Measurements from ENCODE around the gene FAM98A. TPM values are rescaled to one million over a fixed set of nuclear protein-coding genes. Genes with fewer than 3 reads are reported as not detected.

FAM98A gene
- total RNA-seq, 1 donor from 2014 or later, result 19.3 TPM

- Histone ChIP-seq H3K4me3 (ENCODE audit: low read length in 3 of 3) (no peak overlapping the region), H3K36me3 (ENCODE audit: control insufficient read depth in 3 of 3, insufficient read depth in 3 of 3, low read length in 3 of 3) (peaks cover 0 to 3% (median 2%) of the 10 kb centered on the region in 3 donors), H3K9ac (ENCODE audit: low read depth in 1 of 3, low read length in 3 of 3) (no peak overlapping the region), H3K27ac (ENCODE audit: low read depth, low read length) (no peak overlapping the region), H3K4me1 (ENCODE audit: control insufficient read depth in 3 of 3, insufficient read depth in 3 of 3, low read length in 3 of 3) (no peaks in the 10 kb centered on the region), H3K27me3 (ENCODE audit: control insufficient read depth in 3 of 3, insufficient read depth in 3 of 3, low read length in 3 of 3) (no peaks in the 10 kb centered on the region), H3K9me3 (ENCODE audit: control insufficient read depth in 3 of 3, low read length in 3 of 3) (no peaks in the 10 kb centered on the region)
Observed at GRCh38 chr2:33579227-33579626, 19.9 kb downstream of the FAM98A start.

- no peaks in the 10 kb centered on the region for H3K4me1 ChIP-seq (ENCODE audit: control insufficient read depth in 3 of 3, insufficient read depth in 3 of 3, low read length in 3 of 3)
- no peak overlapping the region for H3K9ac ChIP-seq (ENCODE audit: low read depth in 1 of 3, low read length in 3 of 3)
- no peak overlapping the region for H3K4me3 ChIP-seq (ENCODE audit: low read length in 3 of 3)
- H3K27ac ChIP-seq (ENCODE audit: low read depth, low read length), result no peak overlapping the region
- no peaks in the 10 kb centered on the region for H3K9me3 ChIP-seq (ENCODE audit: control insufficient read depth in 3 of 3, low read length in 3 of 3)
- H3K36me3 ChIP-seq (ENCODE audit: control insufficient read depth in 3 of 3, insufficient read depth in 3 of 3, low read length in 3 of 3), result no peaks in the 10 kb centered on the region
- H3K27me3 ChIP-seq (ENCODE audit: control insufficient read depth in 3 of 3, insufficient read depth in 3 of 3, low read length in 3 of 3), result no peaks in the 10 kb centered on the region
Observed at GRCh38 chr2:33577668-33578067, 21.4 kb downstream of the FAM98A start.

GRCh38 chr2:33577084-33577483 is 22.0 kb downstream of the FAM98A start:
- H3K36me3 ChIP-seq (ENCODE audit: control insufficient read depth in 3 of 3, insufficient read depth in 3 of 3, low read length in 3 of 3), result no peaks in the 10 kb centered on the region
- no peaks in the 10 kb centered on the region for H3K27me3 ChIP-seq (ENCODE audit: control insufficient read depth in 3 of 3, insufficient read depth in 3 of 3, low read length in 3 of 3)
- no peak overlapping the region for H3K9ac ChIP-seq (ENCODE audit: low read depth in 1 of 3, low read length in 3 of 3)
- H3K9me3 ChIP-seq (ENCODE audit: control insufficient read depth in 3 of 3, low read length in 3 of 3), result no peaks in the 10 kb centered on the region
- H3K4me3 ChIP-seq (ENCODE audit: low read length in 3 of 3), result no peak overlapping the region
- no peaks in the 10 kb centered on the region for H3K4me1 ChIP-seq (ENCODE audit: control insufficient read depth in 3 of 3, insufficient read depth in 3 of 3, low read length in 3 of 3)
- no peak overlapping the region for H3K27ac ChIP-seq (ENCODE audit: low read depth, low read length)

GRCh38 chr2:33573657-33574056 is 25.4 kb downstream of the FAM98A start:
- Histone ChIP-seq H3K36me3 (ENCODE audit: control insufficient read depth in 3 of 3, insufficient read depth in 3 of 3, low read length in 3 of 3) (no peaks in the 10 kb centered on the region), H3K9ac (ENCODE audit: low read depth in 1 of 3, low read length in 3 of 3) (no peak overlapping the region), H3K4me1 (ENCODE audit: control insufficient read depth in 3 of 3, insufficient read depth in 3 of 3, low read length in 3 of 3) (no peaks in the 10 kb centered on the region), H3K4me3 (ENCODE audit: low read length in 3 of 3) (no peak overlapping the region), H3K9me3 (ENCODE audit: control insufficient read depth in 3 of 3, low read length in 3 of 3) (no peaks in the 10 kb centered on the region), H3K27ac (ENCODE audit: low read depth, low read length) (no peak overlapping the region), H3K27me3 (ENCODE audit: control insufficient read depth in 3 of 3, insufficient read depth in 3 of 3, low read length in 3 of 3) (no peaks in the 10 kb centered on the region)

- Histone ChIP-seq H3K4me1 (ENCODE audit: control insufficient read depth in 3 of 3, insufficient read depth in 3 of 3, low read length in 3 of 3) (no peaks in the 10 kb centered on the region), H3K9ac (ENCODE audit: low read depth in 1 of 3, low read length in 3 of 3) (no peak overlapping the region), H3K4me3 (ENCODE audit: low read length in 3 of 3) (no peak overlapping the region), H3K27me3 (ENCODE audit: control insufficient read depth in 3 of 3, insufficient read depth in 3 of 3, low read length in 3 of 3) (no peaks in the 10 kb centered on the region), H3K27ac (ENCODE audit: low read depth, low read length) (no peak overlapping the region), H3K36me3 (ENCODE audit: control insufficient read depth in 3 of 3, insufficient read depth in 3 of 3, low read length in 3 of 3) (no peaks in the 10 kb centered on the region), H3K9me3 (ENCODE audit: control insufficient read depth in 3 of 3, low read length in 3 of 3) (no peaks in the 10 kb centered on the region)
Observed at GRCh38 chr2:33570681-33571080, 28.4 kb downstream of the FAM98A start.

- Histone ChIP-seq H3K27ac (ENCODE audit: low read depth, low read length) (no peak overlapping the region), H3K9ac (ENCODE audit: low read depth in 1 of 3, low read length in 3 of 3) (no peak overlapping the region), H3K27me3 (ENCODE audit: control insufficient read depth in 3 of 3, insufficient read depth in 3 of 3, low read length in 3 of 3) (no peaks in the 10 kb centered on the region), H3K9me3 (ENCODE audit: control insufficient read depth in 3 of 3, low read length in 3 of 3) (no peaks in the 10 kb centered on the region), H3K4me1 (ENCODE audit: control insufficient read depth in 3 of 3, insufficient read depth in 3 of 3, low read length in 3 of 3) (peaks cover 13 to 30% (median 13%) of the 10 kb centered on the region in 3 donors), H3K4me3 (ENCODE audit: low read length in 3 of 3) (no peak overlapping the region), H3K36me3 (ENCODE audit: control insufficient read depth in 3 of 3, insufficient read depth in 3 of 3, low read length in 3 of 3) (peaks cover 11 to 26% (median 14%) of the 10 kb centered on the region in 3 donors)
Observed at GRCh38 chr2:33561872-33562271, 37.2 kb downstream of the FAM98A start.

GRCh38 chr2:33560017-33560416 is 39.1 kb downstream of the FAM98A start:
- Histone ChIP-seq H3K4me1 (ENCODE audit: control insufficient read depth in 3 of 3, insufficient read depth in 3 of 3, low read length in 3 of 3) (peaks cover 13 to 30% (median 13%) of the 10 kb centered on the region in 3 donors), H3K9me3 (ENCODE audit: control insufficient read depth in 3 of 3, low read length in 3 of 3) (no peaks in the 10 kb centered on the region), H3K27ac (ENCODE audit: low read depth, low read length) (peak overlapping the region; percentile 45), H3K27me3 (ENCODE audit: control insufficient read depth in 3 of 3, insufficient read depth in 3 of 3, low read length in 3 of 3) (no peaks in the 10 kb centered on the region), H3K36me3 (ENCODE audit: control insufficient read depth in 3 of 3, insufficient read depth in 3 of 3, low read length in 3 of 3) (peaks cover 11 to 27% (median 14%) of the 10 kb centered on the region in 3 donors), H3K4me3 (ENCODE audit: low read length in 3 of 3) (no peak overlapping the region), H3K9ac (ENCODE audit: low read depth in 1 of 3, low read length in 3 of 3) (no peak overlapping the region)

GRCh38 chr2:33559328-33559727 is 39.8 kb downstream of the FAM98A start:
- Histone ChIP-seq H3K9ac (ENCODE audit: low read depth in 1 of 3, low read length in 3 of 3) (no peak overlapping the region), H3K4me1 (ENCODE audit: control insufficient read depth in 3 of 3, insufficient read depth in 3 of 3, low read length in 3 of 3) (peaks cover 13 to 30% (median 13%) of the 10 kb centered on the region in 3 donors), H3K27ac (ENCODE audit: low read depth, low read length) (peak overlapping the region; percentile 34), H3K4me3 (ENCODE audit: low read length in 3 of 3) (no peak overlapping the region), H3K36me3 (ENCODE audit: control insufficient read depth in 3 of 3, insufficient read depth in 3 of 3, low read length in 3 of 3) (peaks cover 11 to 30% (median 14%) of the 10 kb centered on the region in 3 donors), H3K9me3 (ENCODE audit: control insufficient read depth in 3 of 3, low read length in 3 of 3) (no peaks in the 10 kb centered on the region), H3K27me3 (ENCODE audit: control insufficient read depth in 3 of 3, insufficient read depth in 3 of 3, low read length in 3 of 3) (no peaks in the 10 kb centered on the region)

- no peak overlapping the region for H3K27ac ChIP-seq (ENCODE audit: low read depth, low read length)
- H3K4me3 ChIP-seq (ENCODE audit: low read length in 3 of 3), result no peak overlapping the region
- H3K9ac ChIP-seq (ENCODE audit: low read depth in 1 of 3, low read length in 3 of 3), result no peak overlapping the region
- H3K4me1 ChIP-seq (ENCODE audit: control insufficient read depth in 3 of 3, insufficient read depth in 3 of 3, low read length in 3 of 3), result peaks cover 13 to 29% (median 13%) of the 10 kb centered on the region in 3 donors
- H3K27me3 ChIP-seq (ENCODE audit: control insufficient read depth in 3 of 3, insufficient read depth in 3 of 3, low read length in 3 of 3), result no peaks in the 10 kb centered on the region
- no peaks in the 10 kb centered on the region for H3K9me3 ChIP-seq (ENCODE audit: control insufficient read depth in 3 of 3, low read length in 3 of 3)
- H3K36me3 ChIP-seq (ENCODE audit: control insufficient read depth in 3 of 3, insufficient read depth in 3 of 3, low read length in 3 of 3), result peaks cover 9 to 15% (median 12%) of the 10 kb centered on the region in 3 donors
Observed at GRCh38 chr2:33555681-33556080, 43.4 kb downstream of the FAM98A start.

GRCh38 chr2:33552758-33553461 is 46.2 kb downstream of the FAM98A start:
- Histone ChIP-seq H3K27ac (ENCODE audit: low read depth, low read length) (no peak overlapping the region), H3K9me3 (ENCODE audit: control insufficient read depth in 3 of 3, low read length in 3 of 3) (no peaks in the 10 kb centered on the region), H3K4me1 (ENCODE audit: control insufficient read depth in 3 of 3, insufficient read depth in 3 of 3, low read length in 3 of 3) (peaks cover 2 to 3% (median 2%) of the 10 kb centered on the region in 3 donors), H3K4me3 (ENCODE audit: low read length in 3 of 3) (no peak overlapping the region), H3K9ac (ENCODE audit: low read depth in 1 of 3, low read length in 3 of 3) (no peak overlapping the region), H3K36me3 (ENCODE audit: control insufficient read depth in 3 of 3, insufficient read depth in 3 of 3, low read length in 3 of 3) (peaks cover 10 to 24% (median 21%) of the 10 kb centered on the region in 3 donors), H3K27me3 (ENCODE audit: control insufficient read depth in 3 of 3, insufficient read depth in 3 of 3, low read length in 3 of 3) (no peaks in the 10 kb centered on the region)

Data from skeletal muscle tissue (tissue), 4 donors.